H9 (cell line): ENCODE results near the gene WBP2. TPM values are rescaled to one million over a fixed set of nuclear protein-coding genes. Genes with fewer than 3 reads are reported as not detected.

Experiments
- DNase-seq: peaks from one replicate; pipeline ENCODE4 v3.0.0-alpha.2; 2017
- H2AFZ ChIP-seq: one replicate; pipeline ENCODE4 v1.6.1; 2013; ENCODE audit warnings: mild to moderate bottlenecking, low read length, control low read depth, moderate library complexity
- H2AK5ac ChIP-seq: 2 replicates; pipeline ENCODE4 v1.6.1; 2013; ENCODE audit warnings: low read length, control low read depth, mixed read lengths; ENCODE audit not compliant: insufficient read length
- H2BK120ac ChIP-seq: one replicate; pipeline ENCODE4 v1.6.1; 2013; ENCODE audit warnings: low read depth, mild to moderate bottlenecking, low read length, control low read depth, inconsistent platforms; ENCODE audit not compliant: poor library complexity, severe bottlenecking
- H2BK12ac ChIP-seq: 2 replicates; pipeline ENCODE4 v1.6.1; 2013; ENCODE audit warnings: low read length, control low read depth, mixed read lengths, low read depth; ENCODE audit not compliant: insufficient read length
- H2BK15ac ChIP-seq: 2 replicates; pipeline ENCODE4 v1.6.1; 2013; ENCODE audit warnings: low read depth, low read length, control low read depth
- H2BK20ac ChIP-seq: one replicate; pipeline ENCODE4 v1.6.1; 2013; ENCODE audit warnings: low read depth, mild to moderate bottlenecking, low read length, control low read depth, inconsistent platforms; ENCODE audit not compliant: poor library complexity, severe bottlenecking
- H2BK5ac ChIP-seq: 2 replicates; pipeline ENCODE4 v1.6.1; 2013; ENCODE audit warnings: low read length, control low read depth, mixed read lengths; ENCODE audit not compliant: insufficient read length
- H3K14ac ChIP-seq: 2 replicates; pipeline ENCODE4 v1.6.1; 2013; ENCODE audit warnings: low read length, control low read depth; ENCODE audit not compliant: insufficient read depth
- H3K18ac ChIP-seq: 2 replicates; pipeline ENCODE4 v1.6.1; 2013; ENCODE audit warnings: low read depth, mild to moderate bottlenecking, mixed read lengths, low read length, control low read depth; ENCODE audit not compliant: insufficient read length
- H3K23ac ChIP-seq: 2 replicates; pipeline ENCODE4 v1.6.1; 2013; ENCODE audit warnings: low read length, control low read depth, mixed read lengths, low read depth; ENCODE audit not compliant: insufficient read length
- H3K23me2 ChIP-seq: 2 replicates; pipeline ENCODE4 v1.6.1; 2013; ENCODE audit warnings: low read depth, mild to moderate bottlenecking, mixed read lengths, low read length, control low read depth; ENCODE audit not compliant: insufficient read length, poor library complexity, severe bottlenecking
- H3K27ac ChIP-seq: 2 replicates; pipeline ENCODE4 v1.5.1; 2013; ENCODE audit warnings: low read length, control low read depth, mixed read lengths, low read depth; ENCODE audit not compliant: insufficient read length
- H3K27me3 ChIP-seq: 2 replicates; pipeline ENCODE4 v1.6.1; 2013; ENCODE audit warnings: low read length, control low read depth, inconsistent platforms; ENCODE audit not compliant: insufficient read depth
- H3K4ac ChIP-seq: 2 replicates; pipeline ENCODE4 v1.6.1; 2013; ENCODE audit warnings: low read depth, mild to moderate bottlenecking, control low read depth, inconsistent platforms, low read length, moderate library complexity
- H3K4me1 ChIP-seq: 2 replicates; pipeline ENCODE4 v1.6.1; 2013; ENCODE audit warnings: low read length, control low read depth, inconsistent platforms; ENCODE audit not compliant: insufficient read depth
- H3K4me2 ChIP-seq: 2 replicates; pipeline ENCODE4 v1.6.1; 2013; ENCODE audit warnings: low read length, control low read depth, mixed read lengths; ENCODE audit not compliant: insufficient read length, insufficient read depth
- H3K56ac ChIP-seq: 2 replicates; pipeline ENCODE4 v1.6.1; 2013; ENCODE audit warnings: low read depth, mild to moderate bottlenecking, mixed read lengths, low read length, control low read depth; ENCODE audit not compliant: insufficient read length
- H3K79me1 ChIP-seq: 2 replicates; pipeline ENCODE4 v1.6.1; 2013; ENCODE audit warnings: low read depth, mild to moderate bottlenecking, moderate library complexity, low read length, control low read depth, inconsistent platforms; ENCODE audit not compliant: insufficient read depth, poor library complexity, severe bottlenecking
- H3K79me2 ChIP-seq: 2 replicates; pipeline ENCODE4 v1.6.1; 2013; ENCODE audit warnings: low read length, control low read depth, inconsistent platforms; ENCODE audit not compliant: insufficient read depth
- H3K9ac ChIP-seq: 2 replicates; pipeline ENCODE4 v1.6.1; 2013; ENCODE audit warnings: low read length, control low read depth, mixed read lengths; ENCODE audit not compliant: insufficient read length; ENCODE audit errors: extremely low read depth
- H3K9me3 ChIP-seq: one replicate; pipeline ENCODE4 v1.6.1; 2013; ENCODE audit warnings: low read depth, low read length, inconsistent platforms; ENCODE audit not compliant: control insufficient read depth
- H3T11ph ChIP-seq: one replicate; pipeline ENCODE4 v1.6.1; 2013; ENCODE audit warnings: mild to moderate bottlenecking, low read length, control low read depth, inconsistent platforms
- H4K20me1 ChIP-seq: one replicate; pipeline ENCODE4 v1.6.1; 2013; ENCODE audit not compliant: control insufficient read depth, insufficient read length, insufficient read depth
- H4K5ac ChIP-seq: 2 replicates; pipeline ENCODE4 v1.6.1; 2013; ENCODE audit warnings: low read depth, mild to moderate bottlenecking, mixed read lengths, low read length, control low read depth; ENCODE audit not compliant: insufficient read length
- H4K8ac ChIP-seq: replicated peaks from 2 replicates; pipeline ENCODE4 v1.6.1; 2013; ENCODE audit warnings: low read length, control low read depth, mixed read lengths, low read depth; ENCODE audit not compliant: insufficient read length
- H4K91ac ChIP-seq: 2 replicates; pipeline ENCODE4 v1.6.1; 2013; ENCODE audit warnings: low read depth, mild to moderate bottlenecking, moderate library complexity, mixed read lengths, low read length, control low read depth; ENCODE audit not compliant: insufficient read length
- H3K27ac Mint-ChIP-seq, 3 experiments: 2 replicates in 2 of 3; 3 replicates in 1 of 3; pipeline ENCODE4 v1.8.0; 2020 to 2021; ENCODE audit warnings: mixed read lengths in 3 of 3, mild to moderate bottlenecking in 1 of 3, moderate library complexity in 1 of 3
- H3K27me3 Mint-ChIP-seq: 2 replicates; pipeline ENCODE4 v1.8.0; 2021; ENCODE audit warnings: low read depth, mild to moderate bottlenecking, moderate library complexity, mixed read lengths
- H3K36me3 Mint-ChIP-seq, 3 experiments: 2 replicates in 2 of 3; 3 replicates in 1 of 3; pipeline ENCODE4 v1.8.0; 2020 to 2021; ENCODE audit warnings: low read depth in 3 of 3, mixed read lengths in 3 of 3; ENCODE audit not compliant: insufficient read depth in 1 of 3
- H3K4me1 Mint-ChIP-seq, 2 experiments: 2 replicates each; pipeline ENCODE4 v1.8.0; 2020; ENCODE audit warnings: mixed read lengths in 2 of 2
- H3K4me3 Mint-ChIP-seq, 2 experiments: 2 replicates in 1 of 2; 3 replicates in 1 of 2; pipeline ENCODE4 v1.8.0; 2020 to 2021; ENCODE audit warnings: mild to moderate bottlenecking in 2 of 2, mixed read lengths in 2 of 2, moderate library complexity in 1 of 2
- H3K9me3 Mint-ChIP-seq, 2 experiments: 2 replicates in 1 of 2; 3 replicates in 1 of 2; pipeline ENCODE4 v1.8.0; 2020; ENCODE audit warnings: mild to moderate bottlenecking in 2 of 2, mixed read lengths in 2 of 2, moderate library complexity in 1 of 2
- WGBS: extraction: QIAGEN DNeasy Blood & Tissue Kit; methylation state at CpG from one replicate; pipeline ENCODE4 v1.1.7; 2013; ENCODE audit warnings: missing lambda C conversion rate, low lambda C conversion rate, mixed read lengths; ENCODE audit not compliant: insufficient read length; ENCODE audit errors: extremely low coverage; 5-methylcytosine and 5-hydroxymethylcytosine counted together
- total RNA-seq: library from RNA; stranded (reverse); gene quantifications from 2 replicates; pipeline ENCODE4 v1.2.1, GENCODE V29; 2021
- TF ChIP-seq, protein P1 (sequence below): fragments of 200-600 bp; sonication (generic); conservative IDR thresholded peaks from 3 replicates; pipeline ENCODE4 v1.8.0; 2021; ENCODE audit warnings: antibody characterized with exemption, mild to moderate bottlenecking

Gene WBP2
- total RNA-seq, 1 experiment from 2014 or later, result 63.2 TPM

DNA sequence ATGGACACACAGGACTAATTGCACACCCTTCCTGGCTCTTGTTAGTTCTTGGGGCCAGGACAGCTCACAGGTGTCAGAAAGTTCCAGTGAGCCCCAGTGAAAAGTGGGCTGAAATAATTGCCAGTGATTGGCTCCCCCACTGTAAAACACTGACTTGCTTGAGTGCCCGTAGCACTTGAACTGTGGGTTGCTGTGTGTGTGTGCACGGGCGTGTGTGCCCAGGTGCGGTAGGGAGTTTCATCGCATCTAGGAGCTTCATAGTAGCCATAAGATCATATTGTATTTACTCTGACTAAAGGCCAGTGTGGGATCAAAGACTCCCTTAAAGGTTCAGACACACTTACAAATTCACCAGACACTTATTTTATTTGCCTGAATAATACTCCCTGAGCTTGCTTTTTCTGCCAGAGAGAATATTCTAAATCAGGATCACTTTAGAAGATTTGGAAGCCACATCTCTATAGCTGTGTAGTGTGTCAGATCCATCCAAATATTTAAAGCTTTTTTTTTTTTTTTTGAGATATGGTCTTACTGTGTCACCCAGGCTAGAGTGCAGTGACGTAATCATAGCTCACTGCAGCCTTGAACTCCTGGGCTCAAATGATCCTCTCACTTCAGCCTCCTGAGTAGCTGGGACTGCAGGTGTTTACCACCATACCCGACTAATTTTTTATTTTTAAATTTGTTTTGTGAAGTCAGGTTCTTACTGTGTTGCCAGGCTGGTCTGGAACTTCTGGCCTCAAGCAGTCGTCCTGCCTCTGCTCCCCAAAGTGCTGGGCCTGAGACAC lies 59.1 kb downstream of the WBP2 start:
- H3K79me2 ChIP-seq, result peaks cover 2% of the 10 kb centered on the region; the same call in 1 of the 2 replicates

More for the DNA sequence above, 59.1 kb downstream of the WBP2 start:
- Histone ChIP-seq H2BK12ac (no peak overlapping the region), H2BK5ac (no peak overlapping the region), H3K4ac (no peak overlapping the region), H3K79me1 (peaks cover 8% of the 10 kb centered on the region), H3T11ph (no peak overlapping the region), H2AK5ac (no peak overlapping the region), H2BK120ac (no peak overlapping the region), H4K5ac (no peak overlapping the region), H3K27ac (no peak overlapping the region), H2AFZ (no peak overlapping the region), H4K8ac (no peak overlapping the region), H3K9me3 (no peaks in the 10 kb centered on the region), H3K23me2 (no peaks in the 10 kb centered on the region), H3K27me3 (no peaks in the 10 kb centered on the region), H3K4me2 (no peak overlapping the region), H2BK20ac (no peak overlapping the region), H3K23ac (no peak overlapping the region), H3K18ac (no peak overlapping the region), H3K56ac (no peak overlapping the region), H3K4me1 (no peaks in the 10 kb centered on the region), H3K14ac (no peak overlapping the region), H2BK15ac (no peak overlapping the region), H4K91ac (no peak overlapping the region), H3K9ac (no peak overlapping the region), H4K20me1 (no peaks in the 10 kb centered on the region)
- no peaks in the 10 kb centered on the region for H3K4me1 Mint-ChIP-seq
- H3K27ac Mint-ChIP-seq, result peak overlapping the region in 1 of 3 experiments; percentile 49; a peak in 1 of 7 replicates
- H3K27me3 Mint-ChIP-seq, result no peaks in the 10 kb centered on the region
- H3K4me3 Mint-ChIP-seq, result no peak overlapping the region
- WGBS, result no CpG with 5 or more reads among the region's 8 CpGs
- DNase-seq, result no peak
- no peaks in the 10 kb centered on the region for H3K9me3 Mint-ChIP-seq
- H3K36me3 Mint-ChIP-seq, result peaks cover 12 to 70% (median 58%) of the 10 kb centered on the region in 3 experiments; a peak in 6 of 7 replicates
- TF ChIP-seq, protein P1, sequence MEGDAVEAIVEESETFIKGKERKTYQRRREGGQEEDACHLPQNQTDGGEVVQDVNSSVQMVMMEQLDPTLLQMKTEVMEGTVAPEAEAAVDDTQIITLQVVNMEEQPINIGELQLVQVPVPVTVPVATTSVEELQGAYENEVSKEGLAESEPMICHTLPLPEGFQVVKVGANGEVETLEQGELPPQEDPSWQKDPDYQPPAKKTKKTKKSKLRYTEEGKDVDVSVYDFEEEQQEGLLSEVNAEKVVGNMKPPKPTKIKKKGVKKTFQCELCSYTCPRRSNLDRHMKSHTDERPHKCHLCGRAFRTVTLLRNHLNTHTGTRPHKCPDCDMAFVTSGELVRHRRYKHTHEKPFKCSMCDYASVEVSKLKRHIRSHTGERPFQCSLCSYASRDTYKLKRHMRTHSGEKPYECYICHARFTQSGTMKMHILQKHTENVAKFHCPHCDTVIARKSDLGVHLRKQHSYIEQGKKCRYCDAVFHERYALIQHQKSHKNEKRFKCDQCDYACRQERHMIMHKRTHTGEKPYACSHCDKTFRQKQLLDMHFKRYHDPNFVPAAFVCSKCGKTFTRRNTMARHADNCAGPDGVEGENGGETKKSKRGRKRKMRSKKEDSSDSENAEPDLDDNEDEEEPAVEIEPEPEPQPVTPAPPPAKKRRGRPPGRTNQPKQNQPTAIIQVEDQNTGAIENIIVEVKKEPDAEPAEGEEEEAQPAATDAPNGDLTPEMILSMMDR, result no peak

Other genes starting within 250 kb of the WBP2 start
- 0.20 and 0.24 TPM in 2 replicates for gene SMIM5, start 221.9 kb downstream of the WBP2 start, total RNA-seq
- gene RECQL5, start 188.2 kb downstream of the WBP2 start, total RNA-seq, result 40.0 and 40.1 TPM in 2 replicates
- 82.6 and 89.7 TPM in 2 replicates for gene SAP30BP, start 188.0 kb downstream of the WBP2 start, total RNA-seq
- 3.9 and 5.3 TPM in 2 replicates for gene ITGB4, start 133.9 kb downstream of the WBP2 start, total RNA-seq
- gene GALK1, start 90.1 kb downstream of the WBP2 start, total RNA-seq, result 36.7 and 38.4 TPM in 2 replicates
- gene UNK, start 70.5 kb downstream of the WBP2 start, total RNA-seq, result 35.6 and 36.4 TPM in 2 replicates
- 6.3 and 6.8 TPM in 2 replicates for gene UNC13D, start 10.9 kb downstream of the WBP2 start, total RNA-seq
- gene TRIM47, start 23.2 kb upstream of the WBP2 start, total RNA-seq, result 5.5 and 6.9 TPM in 2 replicates
- 34.1 and 39.6 TPM in 2 replicates for gene TRIM65, start 41.6 kb upstream of the WBP2 start, total RNA-seq
- gene MRPL38, start 49.5 kb upstream of the WBP2 start, total RNA-seq, result 108 and 118 TPM in 2 replicates
- 8.3 and 9.7 TPM in 2 replicates for gene FBF1, start 85.7 kb upstream of the WBP2 start, total RNA-seq
- 27.2 and 27.4 TPM in 2 replicates for gene ACOX1, start 123.8 kb upstream of the WBP2 start, total RNA-seq
- 19.3 and 19.9 TPM in 2 replicates for gene TEN1, start 123.9 kb upstream of the WBP2 start, total RNA-seq
- 11.7 and 14.3 TPM in 2 replicates for gene CDK3, start 145.5 kb upstream of the WBP2 start, total RNA-seq
- gene EVPL, start 172.0 kb upstream of the WBP2 start, total RNA-seq, result 0.48 and 0.53 TPM in 2 replicates
- gene SRP68, start 217.2 kb upstream of the WBP2 start, total RNA-seq, result 85.1 and 86.1 TPM in 2 replicates
- gene GALR2, start 219.4 kb upstream of the WBP2 start, total RNA-seq, result 0.79 and 0.81 TPM in 2 replicates
- 0.09 and 0.31 TPM in 2 replicates for gene ZACN, start 223.8 kb upstream of the WBP2 start, total RNA-seq
- 160 and 162 TPM in 2 replicates for gene EXOC7, start 248.5 kb upstream of the WBP2 start, total RNA-seq